PC-3 (cell line): ENCODE data around the gene SEC22A. TPM values are rescaled to one million over a fixed set of nuclear protein-coding genes. Genes with fewer than 3 reads are reported as not detected.

Experiments
- ATAC-seq: fragments of 200-7000 bp; cut with Tn5 transposase; 2 replicates; pipeline ENCODE4 v1.9.1; 2020; ENCODE audit warnings: mild to moderate bottlenecking, moderate library complexity
- BruUV-seq: library from RNA; stranded (reverse); fragments of 400-500 nt; replicated peaks from 2 replicates; lab custom pipeline; 2021; lab: Mats Ljungman, UMichigan
- CTCF ChIA-PET: fragments of 300-600 bp; sonication (Branson Sonifier 250); formaldehyde crosslinking; loops from one replicate; lab custom pipeline; 2022; ENCODE audit warnings: antibody characterized with exemption; lab: Charles Lee
- POLR2A ChIA-PET: fragments of 300-600 bp; sonication (Branson Sonifier 250); formaldehyde crosslinking; loops from one replicate; lab custom pipeline; 2022; ENCODE audit warnings: antibody characterized with exemption; ENCODE audit not compliant: unreplicated experiment; lab: Charles Lee
- DNase-seq: peaks from one replicate; pipeline ENCODE4 v3.0.0-alpha.2; 2015
- H2AFZ ChIP-seq: fragments of 300-600 bp; sonication (generic); 2 replicates; pipeline ENCODE4 v1.6.0; 2016; ENCODE audit warnings: antibody characterized with exemption, low read length
- H3F3A ChIP-seq: fragments of 300-600 bp; sonication (generic); one replicate; pipeline ENCODE4 v1.6.0; 2017; ENCODE audit warnings: antibody characterized with exemption, low read length, control low read depth, mild to moderate bottlenecking; ENCODE audit not compliant: unreplicated experiment
- H3K27ac ChIP-seq: fragments of 300-600 bp; sonication (generic); 2 replicates; pipeline ENCODE4 v1.5.1; 2016; ENCODE audit warnings: mild to moderate bottlenecking, low read length
- H3K27me3 ChIP-seq: fragments of 300-600 bp; sonication (generic); 2 replicates; pipeline ENCODE4 v1.6.1; 2016; ENCODE audit warnings: low read length, mixed read lengths
- H3K36me3 ChIP-seq: fragments of 300-600 bp; sonication (generic); 2 replicates; pipeline ENCODE4 v1.6.1; 2016; ENCODE audit warnings: low read depth, mixed run types, low read length, mixed read lengths
- H3K4me1 ChIP-seq: fragments of 300-600 bp; sonication (generic); 2 replicates; pipeline ENCODE4 v1.5.1; 2016; ENCODE audit warnings: low read length; ENCODE audit not compliant: insufficient read depth
- H3K4me2 ChIP-seq: fragments of 300-600 bp; sonication (generic); 2 replicates; pipeline ENCODE4 v1.6.0; 2016; ENCODE audit warnings: low read length
- H3K4me3 ChIP-seq: fragments of 300-600 bp; sonication (generic); 2 replicates; pipeline ENCODE4 v1.5.1; 2016; ENCODE audit warnings: mild to moderate bottlenecking, low read length, mixed read lengths
- H3K79me2 ChIP-seq: fragments of 300-600 bp; sonication (generic); 2 replicates; pipeline ENCODE4 v1.6.1; 2017; ENCODE audit warnings: low read length, mixed read lengths
- H3K9ac ChIP-seq: fragments of 300-600 bp; sonication (generic); 2 replicates; pipeline ENCODE4 v1.6.0; 2016; ENCODE audit warnings: mild to moderate bottlenecking, low read length
- H3K9me2 ChIP-seq: fragments of 300-600 bp; sonication (generic); replicated peaks from 2 replicates; pipeline ENCODE4 v1.6.1; 2016; ENCODE audit warnings: mixed run types, low read length, mixed read lengths
- H3K9me3 ChIP-seq: fragments of 300-600 bp; sonication (generic); 2 replicates; pipeline ENCODE4 v1.6.1; 2016; ENCODE audit warnings: low read length, mixed read lengths
- H4K20me1 ChIP-seq: fragments of 300-600 bp; sonication (generic); 2 replicates; pipeline ENCODE4 v1.6.1; 2016; ENCODE audit warnings: low read length, mixed read lengths
- EZH2 ChIP-seq: fragments of 300-600 bp; sonication (generic); IDR thresholded peaks from one replicate; pipeline ENCODE4 v1.6.1; 2017; ENCODE audit warnings: antibody characterized with exemption, mild to moderate bottlenecking, low read length; ENCODE audit not compliant: unreplicated experiment
- EZH2phosphoT487 ChIP-seq: fragments of 300-600 bp; sonication (generic); IDR thresholded peaks from 2 replicates; pipeline ENCODE4 v1.6.1; 2018; ENCODE audit warnings: mild to moderate bottlenecking, antibody characterized with exemption, low read length, borderline replicate concordance
- intact Hi-C: fragments of 100-400 bp; cut with micrococcal nuclease; formaldehyde crosslinking; loops from 2 replicates; pipeline ENCODE4 v1.9.0; 2023
- total RNA-seq: library from RNA; depleted of rRNA; stranded (reverse); fragments of >200 nt; gene quantifications from 2 replicates; pipeline ENCODE4 v1.2.3, GENCODE V29; 2014
- TF ChIP-seq, protein P1 (sequence below): fragments of 300-600 bp; sonication (generic); conservative IDR thresholded peaks from 2 replicates; pipeline ENCODE4 v1.5.1; 2017; ENCODE audit warnings: antibody characterized with exemption, low read depth, mild to moderate bottlenecking, low read length

SEC22A gene
- total RNA-seq, 1 experiment from 2014 or later, result 37.9 TPM

DNA sequence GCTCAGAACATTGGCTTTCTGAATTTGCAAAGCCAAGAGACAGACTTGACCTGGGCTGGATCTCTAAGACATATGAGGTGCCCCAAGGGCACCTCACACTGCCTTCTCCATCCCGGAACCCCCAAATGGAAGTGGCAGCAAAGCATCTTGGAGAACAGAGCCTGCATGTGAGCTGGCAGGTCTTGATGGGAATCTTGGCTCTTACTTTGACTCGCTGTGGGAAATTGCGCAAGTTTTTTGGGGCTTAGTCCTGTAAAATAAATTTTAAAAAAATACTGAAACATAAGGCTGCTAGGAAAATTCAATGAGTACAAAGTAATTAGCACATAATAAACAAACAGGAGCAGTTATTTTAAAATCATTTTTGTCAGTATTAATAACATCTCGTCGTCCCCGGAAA is 13.7 kb upstream of the SEC22A start:
- Histone ChIP-seq H3K4me1 (no peaks in the 10 kb centered on the region), H3K9ac (no peak overlapping the region), H3K9me2 (no peaks in the 10 kb centered on the region), H3K27me3 (no peaks in the 10 kb centered on the region), H3K4me3 (no peak overlapping the region), H4K20me1 (no peaks in the 10 kb centered on the region), H3F3A (no peaks in the 10 kb centered on the region), H2AFZ (no peak overlapping the region), H3K27ac (no peak overlapping the region), H3K9me3 (no peaks in the 10 kb centered on the region), H3K36me3 (no peaks in the 10 kb centered on the region), H3K4me2 (no peak overlapping the region), H3K79me2 (no peaks in the 10 kb centered on the region)
- TF ChIP-seq, protein P1, sequence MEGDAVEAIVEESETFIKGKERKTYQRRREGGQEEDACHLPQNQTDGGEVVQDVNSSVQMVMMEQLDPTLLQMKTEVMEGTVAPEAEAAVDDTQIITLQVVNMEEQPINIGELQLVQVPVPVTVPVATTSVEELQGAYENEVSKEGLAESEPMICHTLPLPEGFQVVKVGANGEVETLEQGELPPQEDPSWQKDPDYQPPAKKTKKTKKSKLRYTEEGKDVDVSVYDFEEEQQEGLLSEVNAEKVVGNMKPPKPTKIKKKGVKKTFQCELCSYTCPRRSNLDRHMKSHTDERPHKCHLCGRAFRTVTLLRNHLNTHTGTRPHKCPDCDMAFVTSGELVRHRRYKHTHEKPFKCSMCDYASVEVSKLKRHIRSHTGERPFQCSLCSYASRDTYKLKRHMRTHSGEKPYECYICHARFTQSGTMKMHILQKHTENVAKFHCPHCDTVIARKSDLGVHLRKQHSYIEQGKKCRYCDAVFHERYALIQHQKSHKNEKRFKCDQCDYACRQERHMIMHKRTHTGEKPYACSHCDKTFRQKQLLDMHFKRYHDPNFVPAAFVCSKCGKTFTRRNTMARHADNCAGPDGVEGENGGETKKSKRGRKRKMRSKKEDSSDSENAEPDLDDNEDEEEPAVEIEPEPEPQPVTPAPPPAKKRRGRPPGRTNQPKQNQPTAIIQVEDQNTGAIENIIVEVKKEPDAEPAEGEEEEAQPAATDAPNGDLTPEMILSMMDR, result no peak
- TF ChIP-seq EZH2, result no peak
- no peak for TF ChIP-seq EZH2phosphoT487
- no peak for ATAC-seq
- intact Hi-C loops, result no loop called here
- CTCF ChIA-PET, result no interaction called here
- no TSS peak for BruUV-seq
- DNase-seq, result no peak
- POLR2A ChIA-PET, result no interaction called here

DNA sequence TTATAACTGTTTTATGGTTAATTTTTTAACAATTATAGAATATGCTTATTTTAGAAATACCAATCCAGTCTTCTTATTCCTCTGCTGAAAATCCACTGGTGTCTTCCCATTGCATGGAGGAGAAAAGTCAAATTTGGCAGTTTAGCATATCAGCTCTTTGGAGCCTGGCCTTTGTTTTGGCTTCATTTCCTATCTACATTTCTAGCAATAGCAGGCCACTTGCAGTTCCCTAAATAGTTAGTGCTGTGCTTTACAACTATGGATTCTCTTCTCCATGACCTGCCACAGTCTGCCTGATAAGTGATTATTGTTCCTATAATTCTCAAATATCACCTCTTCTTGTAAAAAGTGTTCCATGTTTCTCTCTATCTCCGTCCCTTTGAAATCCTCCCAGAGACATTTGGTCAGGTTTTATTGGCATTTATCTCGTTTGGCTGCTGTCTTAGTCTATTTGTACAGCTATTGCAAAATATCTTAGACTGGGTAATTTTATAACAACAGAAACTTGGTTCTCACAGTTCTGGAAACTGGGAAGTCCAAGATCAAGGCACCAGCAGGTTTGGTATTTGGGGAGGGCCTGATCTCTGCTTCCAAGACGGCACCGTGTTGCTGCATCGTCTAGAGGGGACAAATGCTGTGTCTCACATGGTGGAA is 8.2 kb upstream of the SEC22A start:
- Histone ChIP-seq H3K79me2 (no peaks in the 10 kb centered on the region), H2AFZ (no peak overlapping the region), H4K20me1 (no peaks in the 10 kb centered on the region), H3K27me3 (no peaks in the 10 kb centered on the region), H3K27ac (no peak overlapping the region), H3K9me2 (no peaks in the 10 kb centered on the region), H3K9ac (no peak overlapping the region), H3K4me3 (no peak overlapping the region), H3K36me3 (no peaks in the 10 kb centered on the region), H3K4me1 (no peaks in the 10 kb centered on the region), H3F3A (no peaks in the 10 kb centered on the region), H3K9me3 (no peaks in the 10 kb centered on the region), H3K4me2 (no peak overlapping the region)
- no TSS peak for BruUV-seq
- DNase-seq, result no peak
- ChIA-PET POLR2A (no interaction called here), CTCF (no interaction called here)
- TF ChIP-seq EZH2 (no peak), EZH2phosphoT487 (no peak)
- TF ChIP-seq, protein P1, result no peak
- intact Hi-C loops, result no loop called here
- ATAC-seq, result no peak

DNA sequence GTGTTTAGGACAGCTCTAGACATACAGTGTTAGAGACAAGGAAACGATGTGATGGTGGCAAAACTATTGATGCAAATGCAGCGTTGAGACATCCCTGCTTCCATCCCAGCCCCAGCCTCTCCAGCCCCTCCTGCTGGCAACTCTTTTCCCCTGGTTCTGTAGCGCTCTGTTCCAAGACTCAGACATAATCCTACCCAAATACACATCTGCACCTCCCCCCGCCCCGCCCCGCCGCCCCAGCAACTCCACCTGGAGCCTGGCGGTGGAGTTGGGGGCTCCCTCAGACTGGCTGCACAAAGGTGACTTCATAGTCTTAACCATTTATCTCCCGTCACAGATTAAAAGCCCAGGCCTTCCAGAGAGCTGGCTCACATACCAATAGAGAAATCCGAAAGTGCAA is 7.2 kb upstream of the SEC22A start:
- intact Hi-C loops, result no loop called here
- BruUV-seq, result no TSS peak
- CTCF ChIA-PET, result no interaction called here
- no peak overlapping the region for H3K9ac ChIP-seq
- H3K27me3 ChIP-seq, result no peaks in the 10 kb centered on the region
- no peak overlapping the region for H3K27ac ChIP-seq
- H2AFZ ChIP-seq, result no peak overlapping the region
- no peaks in the 10 kb centered on the region for H3F3A ChIP-seq
- no peaks in the 10 kb centered on the region for H4K20me1 ChIP-seq
- no peak overlapping the region for H3K4me2 ChIP-seq
- no peaks in the 10 kb centered on the region for H3K36me3 ChIP-seq
- no peaks in the 10 kb centered on the region for H3K4me1 ChIP-seq
- ATAC-seq, result no peak
- POLR2A ChIA-PET, result no interaction called here
- H3K9me2 ChIP-seq, result no peaks in the 10 kb centered on the region
- H3K9me3 ChIP-seq, result no peaks in the 10 kb centered on the region
- H3K79me2 ChIP-seq, result no peaks in the 10 kb centered on the region
- TF ChIP-seq EZH2 (no peak), EZH2phosphoT487 (no peak)
- TF ChIP-seq, protein P1, result peak; percentile 6; the same call in 1 of the 2 replicates
- no peak overlapping the region for H3K4me3 ChIP-seq
- DNase-seq, result no peak
